HG03066 (cell line): ENCODE measurements around the gene TRIM48.
"Not testable (repeated sequence)": the region's sequence is repeated elsewhere in the genome, so short reads cannot be mapped to it uniquely, and the experiment has no call there.

Experiments used
- ATAC-seq: cut with Tn5 transposase; IDR thresholded peaks from one replicate; pipeline ENCODE4 v1.9.1; 2021; ENCODE audit warnings: low read depth; ENCODE audit not compliant: unreplicated experiment

The TRIM48 gene

GRCh38 chr11:55261855-55262254, at the start of gene TRIM48:
Gene TRIM48, plus strand, starts transcription at chr11:55262155. Its CDS starts 113 bp downstream, at chr11:55262268.
- not testable (repeated sequence) for ATAC-seq

GRCh38 chr11:55238316-55238715, 23.6 kb upstream of the TRIM48 start:
- ATAC-seq = not testable (repeated sequence)

- no peak for ATAC-seq
Measured at GRCh38 chr11:55263081-55263480, 1.1 kb downstream of the TRIM48 start.
